GM21825 (cell line): ENCODE results near the gene PLCD4.

Experiments used
- ATAC-seq: cut with Tn5 transposase; IDR thresholded peaks from one replicate; pipeline ENCODE4 v1.9.1; 2021; ENCODE audit warnings: mild to moderate bottlenecking, moderate library complexity; ENCODE audit not compliant: unreplicated experiment

PLCD4 gene

GRCh38 chr2:218618102-218618860, 10.6 kb downstream of the PLCD4 start:
- no peak for ATAC-seq

- ATAC-seq = no peak
Observed at GRCh38 chr2:218621007-218621406, 13.3 kb downstream of the PLCD4 start.

GRCh38 chr2:218622606-218623365, 15.1 kb downstream of the PLCD4 start:
- ATAC-seq = no peak

GRCh38 chr2:218623366-218623705, 15.6 kb downstream of the PLCD4 start:
- no peak for ATAC-seq

DNA sequence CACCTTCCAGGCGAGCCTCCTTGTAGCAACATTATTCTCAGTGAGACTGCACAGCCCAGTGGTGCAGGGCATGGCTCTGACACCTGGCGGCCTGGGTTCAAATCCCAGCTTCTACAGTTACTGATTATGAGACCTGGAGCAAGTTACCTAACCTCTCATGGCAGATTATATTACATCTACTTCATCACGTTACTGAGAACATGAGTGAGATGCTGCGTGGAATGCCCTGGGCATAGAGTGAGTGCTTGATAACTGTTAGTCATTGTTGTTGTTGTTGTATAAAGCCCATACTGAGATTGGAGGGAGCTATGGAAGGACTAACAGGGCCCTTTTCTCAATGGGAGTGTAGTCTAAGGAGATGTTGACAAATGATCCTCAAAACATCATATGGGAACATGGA, 18.7 kb downstream of the PLCD4 start:
- ATAC-seq = no peak

DNA sequence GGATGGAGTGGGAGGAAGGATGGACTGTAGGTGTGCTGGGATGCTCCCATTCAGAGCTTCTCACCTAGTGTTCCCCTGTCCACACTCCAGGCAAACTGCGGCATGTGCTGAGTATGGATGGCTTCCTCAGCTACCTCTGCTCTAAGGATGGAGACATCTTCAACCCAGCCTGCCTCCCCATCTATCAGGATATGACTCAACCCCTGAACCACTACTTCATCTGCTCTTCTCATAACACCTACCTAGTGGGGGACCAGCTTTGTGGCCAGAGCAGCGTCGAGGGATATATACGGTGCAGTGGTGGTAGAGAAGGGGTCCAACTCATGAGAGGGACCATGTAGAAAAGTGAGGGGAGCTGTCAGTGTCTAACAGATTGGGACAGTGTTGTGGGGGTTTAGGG, 20.2 kb downstream of the PLCD4 start:
- no peak for ATAC-seq

- no peak for ATAC-seq
Observed at GRCh38 chr2:218631837-218632236, 24.1 kb downstream of the PLCD4 start.

- no peak for ATAC-seq
Observed at GRCh38 chr2:218635719-218636118, 28.0 kb downstream of the PLCD4 start.

GRCh38 chr2:218638372-218638771, 30.7 kb downstream of the PLCD4 start:
- no peak for ATAC-seq

DNA sequence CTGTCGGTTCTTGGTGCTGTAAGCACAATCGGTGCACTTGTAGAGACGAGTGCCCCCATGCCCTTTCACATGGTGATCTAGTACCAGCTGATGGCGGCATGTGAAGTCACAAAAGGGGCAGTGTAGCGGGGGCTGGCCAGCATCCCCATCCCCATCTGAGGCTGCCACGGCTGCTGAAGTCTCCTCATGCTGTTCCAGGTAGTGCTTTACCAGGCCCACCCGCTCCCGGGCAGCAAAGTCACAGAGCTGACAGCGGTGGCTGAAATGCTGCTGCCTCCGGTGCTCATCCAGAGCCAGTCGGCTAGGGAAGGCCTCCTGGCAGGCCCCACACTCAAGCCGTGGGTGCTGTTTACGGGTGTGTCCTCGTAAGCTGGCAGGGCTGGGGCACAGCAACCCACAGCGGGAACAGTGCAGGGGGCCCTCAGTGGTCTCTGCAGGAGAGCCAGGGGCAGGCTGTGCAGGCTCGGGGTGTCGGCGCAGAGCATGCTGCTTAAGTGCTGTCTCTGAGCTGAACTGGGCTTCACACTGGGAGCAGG, 34.5 kb downstream of the PLCD4 start:
- ATAC-seq = no peak

- ATAC-seq = no peak
Observed at GRCh38 chr2:218642786-218643185, 35.1 kb downstream of the PLCD4 start.

DNA sequence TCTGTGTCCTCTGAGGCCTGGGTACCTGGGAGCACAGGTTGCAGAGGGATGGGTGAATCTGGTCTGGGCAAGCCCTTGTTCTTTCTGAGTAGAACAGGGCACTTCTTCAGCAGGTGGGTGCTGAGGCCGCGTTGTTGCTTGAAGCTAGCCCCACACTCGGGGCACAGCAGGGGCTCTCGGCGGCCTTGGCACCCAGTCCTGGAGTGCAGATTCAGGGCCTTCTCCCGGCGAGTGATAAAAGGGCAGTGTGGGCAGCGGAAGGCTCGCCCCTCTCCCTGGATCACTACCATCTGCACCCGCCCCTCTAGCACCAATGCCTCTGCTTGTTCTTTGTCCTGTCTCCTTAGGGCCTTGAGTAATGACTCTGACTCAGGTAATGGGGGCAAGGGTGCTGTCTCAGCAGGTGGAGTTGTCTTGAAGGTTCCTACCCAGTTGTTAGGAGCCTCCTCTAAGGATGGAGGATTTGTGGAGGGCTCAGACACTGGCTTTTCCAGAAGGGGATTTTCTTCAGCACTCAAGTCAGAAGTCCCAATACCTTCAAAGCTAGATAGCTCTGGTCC, 36.1 kb downstream of the PLCD4 start:
- ATAC-seq = no peak

GRCh38 chr2:218644721-218645120, 37.0 kb downstream of the PLCD4 start:
- ATAC-seq = no peak

- peak; percentile 60 for ATAC-seq
Observed at GRCh38 chr2:218645126-218645525, 37.4 kb downstream of the PLCD4 start.

DNA sequence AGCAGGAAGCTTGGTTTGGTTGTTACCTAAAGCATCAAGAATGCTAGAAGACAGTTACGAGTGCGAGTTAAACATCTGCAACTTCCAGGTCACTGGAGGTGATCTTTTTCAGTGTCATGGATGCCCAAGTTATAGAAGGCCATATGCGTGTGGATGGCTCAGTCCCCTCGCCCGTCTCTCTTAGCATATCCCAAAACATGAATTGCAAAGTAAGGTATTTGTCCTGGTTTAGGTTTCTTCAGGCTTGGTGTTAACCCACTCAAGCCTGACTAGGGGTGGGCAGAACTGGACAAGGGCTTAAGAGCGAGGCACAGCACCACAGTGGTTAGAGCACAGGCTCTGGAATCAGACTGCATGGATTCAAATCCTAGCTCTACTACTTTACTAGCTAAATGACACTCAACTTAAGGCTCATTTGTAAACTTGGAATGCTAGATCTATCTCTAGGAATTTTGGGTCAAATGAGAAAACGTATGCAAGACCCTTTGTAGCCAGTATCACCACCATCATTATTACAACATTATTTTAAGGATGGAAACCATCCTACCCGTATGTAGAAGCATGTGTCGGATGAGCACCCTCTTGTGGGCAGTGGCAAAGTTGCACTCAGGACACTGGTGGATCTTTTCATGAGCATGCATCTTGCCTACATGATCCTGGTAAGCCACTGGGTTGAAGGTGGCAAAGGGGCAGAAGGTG, 40.5 kb downstream of the PLCD4 start:
- peak; percentile 42 for ATAC-seq

DNA sequence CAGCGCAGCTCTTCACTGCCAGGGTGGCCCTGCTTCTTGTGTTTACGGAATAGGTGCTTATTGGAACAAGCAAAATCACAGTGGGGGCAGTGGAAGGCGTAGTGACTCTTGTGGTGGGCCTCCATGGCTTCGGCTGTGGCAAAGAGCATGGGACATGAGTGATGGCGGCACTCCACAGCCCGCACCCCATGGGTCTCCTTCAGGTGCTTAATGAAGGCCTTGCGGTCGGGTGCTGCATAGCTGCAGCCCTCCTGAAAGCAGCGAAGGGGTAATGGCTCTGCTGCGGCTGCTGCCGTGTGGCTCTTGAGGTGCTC, 41.0 kb downstream of the PLCD4 start:
- ATAC-seq = no peak

DNA sequence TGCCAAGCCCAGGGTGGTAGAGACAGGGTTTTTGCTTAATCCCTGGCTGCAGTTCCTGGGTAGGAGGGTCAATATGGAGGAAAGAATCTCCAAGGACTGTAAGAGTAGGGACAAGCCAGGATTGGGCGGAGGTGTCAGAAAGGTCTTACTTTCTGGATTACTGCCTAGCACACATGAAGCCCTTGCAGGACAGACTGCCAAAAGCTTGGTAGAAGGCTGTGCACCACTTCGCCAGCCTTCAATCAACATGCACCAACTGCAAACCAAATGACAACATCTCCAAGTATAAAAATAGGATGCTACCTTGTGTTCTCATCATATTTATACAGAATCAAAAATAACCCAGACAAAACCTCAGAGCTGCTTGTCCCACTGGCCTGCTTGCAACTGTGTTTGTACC, 48.1 kb downstream of the PLCD4 start:
- ATAC-seq = no peak

DNA sequence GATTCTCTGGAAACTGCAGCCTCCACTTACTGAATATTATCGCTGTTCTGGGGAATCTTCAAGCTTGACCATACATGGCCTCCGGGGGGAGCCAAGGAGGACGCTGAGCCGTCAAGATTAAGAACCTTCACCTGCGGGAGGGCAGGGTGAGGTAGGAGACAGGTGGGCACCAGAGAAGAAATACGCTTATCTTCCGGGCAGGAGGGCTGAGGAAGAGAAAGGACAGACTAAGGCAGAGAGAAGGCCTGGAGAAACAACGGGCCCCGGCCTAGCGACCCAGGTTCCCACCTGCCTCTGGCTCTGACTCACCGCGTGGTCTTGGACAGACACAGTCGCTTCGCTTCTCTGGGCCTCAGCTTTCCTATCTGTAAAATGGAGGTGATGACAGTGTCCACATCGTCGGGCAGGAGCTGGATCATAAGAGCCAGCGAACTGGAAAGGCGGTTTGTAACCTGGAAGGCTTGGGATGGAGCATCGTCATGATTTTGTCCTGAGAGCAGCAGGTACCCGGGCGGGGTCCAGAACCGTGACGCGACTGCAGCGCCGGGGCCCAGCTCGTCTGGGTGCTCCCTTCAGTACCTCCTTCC, 51.1 kb downstream of the PLCD4 start:
- peak; percentile 38 for ATAC-seq

GRCh38 chr2:218659258-218659987, 51.7 kb downstream of the PLCD4 start, which contains the start of the genes BCS1L and ZNF142:
Gene BCS1L, plus strand, starts transcription at chr2:218659683. Its CDS starts 1,305 bp downstream, at chr2:218660988.
Gene ZNF142, minus strand, starts transcription at chr2:218659623. Its CDS starts 3,194 bp downstream, at chr2:218656429.
- peak; percentile 97 for ATAC-seq

DNA sequence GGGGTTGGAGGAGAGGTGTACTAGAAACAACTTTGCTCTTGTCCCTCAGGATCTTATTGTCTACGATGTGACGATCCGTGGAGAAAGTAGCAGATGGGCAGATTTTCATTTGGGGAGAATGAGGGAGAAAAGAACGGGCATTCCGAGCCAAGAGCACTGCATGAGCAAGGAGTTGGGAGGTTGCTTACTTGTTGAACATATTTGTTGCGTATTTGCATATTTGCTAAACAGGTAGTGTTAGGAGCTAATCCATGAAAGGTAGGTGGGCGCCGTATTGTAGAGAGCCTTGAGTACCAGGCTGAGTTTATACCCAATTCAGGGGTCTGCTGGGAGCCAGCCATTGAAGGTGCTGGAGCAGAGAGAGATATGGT, 52.3 kb downstream of the PLCD4 start:
- no peak for ATAC-seq
